ENCODE results near the gene DUOXA1.

The DUOXA1 gene

GRCh38 chr15:45132844-45133560, 3.3 kb upstream of the DUOXA1 start:
- no peak for TF ChIP-seq REST (IDR thresholded peaks at IDR 0.05; ENCODE audit: insufficient replicate concordance, low read depth)
- TF ChIP-seq SPI1 (IDR thresholded peaks at IDR 0.05; ENCODE audit: borderline replicate concordance, low read depth) = no peak
- TF ChIP-seq GABPA (IDR thresholded peaks at IDR 0.05; ENCODE audit: low read depth) = no peak
- no peak for TF ChIP-seq POLR2AphosphoS5 (IDR thresholded peaks at IDR 0.05; ENCODE audit: low read depth)
- TF ChIP-seq CTCF (IDR thresholded peaks at IDR 0.05; ENCODE audit: insufficient read depth, low read length) = no peak
- H3K27ac ChIP-seq (replicated peaks) = no peak overlapping the region
- no peak overlapping the region for H3K4me3 ChIP-seq (replicated peaks; ENCODE audit: insufficient read depth, low read length)
- H3K27me3 ChIP-seq (ENCODE audit: insufficient read depth, poor library complexity, severe bottlenecking) = peaks cover 48% of the 10 kb centered on the region
- DNase-seq (ENCODE audit: low read depth in 1 of 2, low spot score in 1 of 2) = no peak

GRCh38 chr15:45131510-45131909, 1.8 kb upstream of the DUOXA1 start:
- no peak overlapping the region for H3K27ac ChIP-seq (replicated peaks)
- DNase-seq (ENCODE audit: low read depth in 1 of 2, low spot score in 1 of 2) = no peak
- peaks cover 48% of the 10 kb centered on the region for H3K27me3 ChIP-seq (ENCODE audit: insufficient read depth, poor library complexity, severe bottlenecking)
- TF ChIP-seq GABPA (IDR thresholded peaks at IDR 0.05; ENCODE audit: low read depth) = no peak
- TF ChIP-seq SPI1 (IDR thresholded peaks at IDR 0.05; ENCODE audit: borderline replicate concordance, low read depth) = no peak
- no peak for TF ChIP-seq CTCF (IDR thresholded peaks at IDR 0.05; ENCODE audit: insufficient read depth, low read length)
- TF ChIP-seq REST (IDR thresholded peaks at IDR 0.05; ENCODE audit: insufficient replicate concordance, low read depth) = no peak
- no peak for TF ChIP-seq POLR2AphosphoS5 (IDR thresholded peaks at IDR 0.05; ENCODE audit: low read depth)
- H3K4me3 ChIP-seq (replicated peaks; ENCODE audit: insufficient read depth, low read length) = no peak overlapping the region

GRCh38 chr15:45130291-45131000, 767 bp upstream of the DUOXA1 start:
- no peak for DNase-seq (ENCODE audit: low read depth in 1 of 2, low spot score in 1 of 2)
- TF ChIP-seq REST (IDR thresholded peaks at IDR 0.05; ENCODE audit: insufficient replicate concordance, low read depth) = no peak
- TF ChIP-seq SPI1 (IDR thresholded peaks at IDR 0.05; ENCODE audit: borderline replicate concordance, low read depth) = no peak
- no peak for TF ChIP-seq GABPA (IDR thresholded peaks at IDR 0.05; ENCODE audit: low read depth)
- TF ChIP-seq POLR2AphosphoS5 (IDR thresholded peaks at IDR 0.05; ENCODE audit: low read depth) = no peak
- TF ChIP-seq CTCF (IDR thresholded peaks at IDR 0.05; ENCODE audit: insufficient read depth, low read length) = no peak
- H3K4me3 ChIP-seq (replicated peaks; ENCODE audit: insufficient read depth, low read length) = no peak overlapping the region
- no peak overlapping the region for H3K27ac ChIP-seq (replicated peaks)
- peaks cover 52% of the 10 kb centered on the region for H3K27me3 ChIP-seq (ENCODE audit: insufficient read depth, poor library complexity, severe bottlenecking)
